HCT116 (cell line): ENCODE data around the gene TSPAN2. TPM values are rescaled to one million over a fixed set of nuclear protein-coding genes. Genes with fewer than 3 reads are reported as not detected.

Source experiments
- ATAC-seq: fragments of 200-7000 bp; cut with Tn5 transposase; 2 replicates; pipeline ENCODE4 v1.9.1; 2020; ENCODE audit warnings: mild to moderate bottlenecking, moderate library complexity
- BruUV-seq: library from RNA; stranded (reverse); fragments of 400-500 nt; replicated peaks from 2 replicates; lab custom pipeline; 2021; lab: Mats Ljungman, UMichigan
- CTCF ChIA-PET: fragments of 300-600 bp; sonication (Branson Sonifier 250); formaldehyde crosslinking; loops from one replicate; lab custom pipeline; 2021; ENCODE audit warnings: antibody characterized with exemption; lab: Charles Lee
- POLR2A ChIA-PET: fragments of 300-600, 350-600 bp; sonication (Branson Sonifier 250); formaldehyde crosslinking; loops from one replicate; lab custom pipeline; 2021; ENCODE audit warnings: antibody characterized with exemption; lab: Charles Lee
- RAD21 ChIA-PET, 2 experiments: fragments of 300-600 bp; sonication (Branson Sonifier 250); formaldehyde crosslinking; loops; one replicate each; lab custom pipeline; 2023; ENCODE audit warnings: low total read pairs in 2 of 2; ENCODE audit not compliant: uncharacterized antibody in 2 of 2, unreplicated experiment in 2 of 2, low non-redundant PET in 1 of 2; lab: Charles Lee
- DNase-seq: peaks from one replicate; pipeline ENCODE4 v3.0.0-alpha.2; 2010; ENCODE audit warnings: low read depth, low spot score
- H2AFZ ChIP-seq: fragments of 200-600 bp; shearing (Covaris generic), sonication (generic); 2 replicates; pipeline ENCODE4 v1.6.1; 2017; ENCODE audit warnings: low read depth, mixed run types, mixed read lengths, antibody characterized with exemption, low read length; ENCODE audit not compliant: poor library complexity, severe bottlenecking
- H3K27ac ChIP-seq: 2 replicates; pipeline ENCODE4 v1.5.1; 2012; ENCODE audit warnings: low read depth, low read length
- H3K27me3 ChIP-seq: fragments of 200-600 bp; sonication (generic); 2 replicates; pipeline ENCODE4 v1.6.1; 2016; ENCODE audit warnings: mixed run types, low read length, mixed read lengths; ENCODE audit not compliant: insufficient read depth
- H3K36me3 ChIP-seq, 2 experiments: fragments of 200-500 bp in 1 of 2; fragments of 200-600 bp in 1 of 2; sonication (Bioruptor generic) in 1 of 2; sonication (generic) in 1 of 2; 2 replicates each; pipeline versions ENCODE4 v1.5.1 to v1.6.1; 2014 to 2016; ENCODE audit warnings: low read length in 2 of 2, inconsistent platforms in 1 of 2, mixed read lengths in 1 of 2, mixed run types in 1 of 2; ENCODE audit not compliant: insufficient read depth in 2 of 2, control insufficient read depth in 1 of 2
- H3K4me1 ChIP-seq, 2 experiments: fragments of 200-600 bp in 1 of 2; sonication (generic) in 1 of 2; 2 replicates each; pipeline versions ENCODE4 v1.5.1 to v1.6.1; 2012 to 2017; ENCODE audit warnings: low read length in 2 of 2, inconsistent platforms in 1 of 2, mild to moderate bottlenecking in 1 of 2, mixed read lengths in 1 of 2, mixed run types in 1 of 2, moderate library complexity in 1 of 2; ENCODE audit not compliant: insufficient read depth in 2 of 2, control insufficient read depth in 1 of 2
- H3K4me2 ChIP-seq: fragments of 200-600 bp; sonication (generic); 2 replicates; pipeline ENCODE4 v1.6.1; 2017; ENCODE audit warnings: mixed run types, low read length, mixed read lengths
- H3K4me3 ChIP-seq, 2 experiments: fragments of 200-600 bp in 1 of 2; sonication (generic) in 1 of 2; replicated peaks in 1 of 2; 2 replicates each; pipeline ENCODE4 v1.5.1; 2011 to 2016; ENCODE audit warnings: low read length in 2 of 2, control low read depth in 1 of 2, low read depth in 1 of 2, mild to moderate bottlenecking in 1 of 2, mixed read lengths in 1 of 2, mixed run types in 1 of 2
- H3K79me2 ChIP-seq: fragments of 200-600 bp; sonication (generic); 2 replicates; pipeline ENCODE4 v1.6.1; 2017; ENCODE audit warnings: mild to moderate bottlenecking, mixed run types, low read length, moderate library complexity, mixed read lengths; ENCODE audit not compliant: insufficient read depth
- H3K9ac ChIP-seq: fragments of 200-600 bp; sonication (generic); 2 replicates; pipeline ENCODE4 v1.6.1; 2016; ENCODE audit warnings: low read length, mixed read lengths
- H3K9me2 ChIP-seq: fragments of 200-600 bp; sonication (generic), shearing (Covaris generic); 2 replicates; pipeline ENCODE4 v1.6.1; 2017; ENCODE audit warnings: mixed run types, mild to moderate bottlenecking, moderate library complexity; ENCODE audit not compliant: insufficient read depth
- H3K9me3 ChIP-seq, 2 experiments: fragments of 200-500 bp in 1 of 2; fragments of 200-600 bp in 1 of 2; sonication (Bioruptor generic) in 1 of 2; sonication (generic) in 1 of 2; 2 replicates each; pipeline ENCODE4 v1.6.1; 2014 to 2017; ENCODE audit warnings: low read length in 2 of 2, mixed read lengths in 2 of 2, inconsistent platforms in 1 of 2, low read depth in 1 of 2, mild to moderate bottlenecking in 1 of 2, mixed run types in 1 of 2, moderate library complexity in 1 of 2; ENCODE audit not compliant: control insufficient read depth in 1 of 2, insufficient read depth in 1 of 2
- H4K20me1 ChIP-seq: fragments of 200-600 bp; sonication (generic), shearing (Covaris generic); 2 replicates; pipeline ENCODE4 v1.6.1; 2017; ENCODE audit warnings: mixed run types, mild to moderate bottlenecking, moderate library complexity; ENCODE audit not compliant: insufficient read depth
- CBX3 ChIP-seq: IDR thresholded peaks from 2 replicates; pipeline ENCODE4 v1.6.1; 2012; ENCODE audit warnings: low read depth
- CEBPB ChIP-seq: IDR thresholded peaks from 2 replicates; pipeline ENCODE4 v1.6.1; 2012; ENCODE audit warnings: low read depth
- EGR1 ChIP-seq: IDR thresholded peaks from 2 replicates; pipeline ENCODE4 v1.6.1; 2012; ENCODE audit warnings: low read depth
- ELF1 ChIP-seq: IDR thresholded peaks from 2 replicates; pipeline ENCODE4 v1.6.1; 2012; ENCODE audit warnings: low read depth, borderline replicate concordance
- EZH2 ChIP-seq: fragments of 200-600 bp; sonication (generic); IDR thresholded peaks from 2 replicates; pipeline ENCODE4 v1.6.1; 2017; ENCODE audit warnings: antibody characterized with exemption, mixed run types
- FOSL1 ChIP-seq: IDR thresholded peaks from 2 replicates; pipeline ENCODE4 v1.6.1; 2012; ENCODE audit warnings: low read depth
- POLR2AphosphoS5 ChIP-seq: IDR thresholded peaks from 2 replicates; pipeline ENCODE4 v1.6.1; 2011; ENCODE audit warnings: mild to moderate bottlenecking, low read depth, low read length, moderate library complexity
- RAD21 ChIP-seq: IDR thresholded peaks from 2 replicates; pipeline ENCODE4 v1.6.1; 2012; ENCODE audit warnings: low read depth, mild to moderate bottlenecking
- SIN3A ChIP-seq: IDR thresholded peaks from 2 replicates; pipeline ENCODE4 v1.6.1; 2012; ENCODE audit warnings: low read depth
- SP1 ChIP-seq: IDR thresholded peaks from 2 replicates; pipeline ENCODE4 v1.6.1; 2012; ENCODE audit warnings: low read depth
- SRF ChIP-seq: IDR thresholded peaks from 2 replicates; pipeline ENCODE4 v1.6.1; 2012; ENCODE audit warnings: low read depth
- YY1 ChIP-seq: IDR thresholded peaks from 2 replicates; pipeline ENCODE4 v1.6.1; 2011; ENCODE audit warnings: low read length, low read depth, moderate library complexity, mild to moderate bottlenecking; ENCODE audit not compliant: insufficient replicate concordance; ENCODE audit errors: extremely low read depth
- ZFX ChIP-seq: fragments of 450-650 bp; IDR thresholded peaks from 2 replicates; pipeline ENCODE4 v1.6.1; 2017
- ZNF274 ChIP-seq: fragments of 200-500 bp; sonication (Bioruptor generic); IDR thresholded peaks from 2 replicates; pipeline ENCODE4 v1.6.1; 2014; ENCODE audit warnings: mild to moderate bottlenecking, low read depth, low read length, inconsistent platforms
- intact Hi-C: fragments of 100-400 bp; cut with micrococcal nuclease; formaldehyde crosslinking; loops from 2 replicates; pipeline ENCODE4 v1.10.0; 2022
- total RNA-seq: library from RNA; stranded (reverse); gene quantifications from one replicate; pipeline ENCODE4 v1.2.1, GENCODE V29; 2021; ENCODE audit not compliant: unreplicated experiment
- TF ChIP-seq, protein P1 (sequence below): IDR thresholded peaks from 2 replicates; pipeline ENCODE4 v1.6.1; 2012; ENCODE audit warnings: low read depth
- TF ChIP-seq, protein P2 (sequence below): IDR thresholded peaks from 2 replicates; pipeline ENCODE4 v1.6.1; 2011; ENCODE audit warnings: mild to moderate bottlenecking, low read length, moderate library complexity; ENCODE audit not compliant: insufficient replicate concordance; ENCODE audit errors: extremely low read depth
- TF ChIP-seq, protein P3 (sequence below): IDR thresholded peaks from 2 replicates; pipeline ENCODE4 v1.6.1; 2012
- TF ChIP-seq, protein P4 (sequence below), 3 experiments: fragments of 200-600 bp in 1 of 3; sonication (generic) in 1 of 3; IDR thresholded peaks in 2 of 3; conservative IDR thresholded peaks in 1 of 3; 2 replicates each; pipeline ENCODE4 v1.5.1; 2012 to 2017; ENCODE audit warnings: low read depth in 2 of 3, low read length in 2 of 3, antibody characterized with exemption in 1 of 3, borderline replicate concordance in 1 of 3, control low read depth in 1 of 3, mild to moderate bottlenecking in 1 of 3, mixed read lengths in 1 of 3, mixed run types in 1 of 3, moderate library complexity in 1 of 3; ENCODE audit not compliant: insufficient read depth in 1 of 3

TSPAN2 gene
- total RNA-seq, 1 experiment from 2014 or later = 0.98 TPM

DNA sequence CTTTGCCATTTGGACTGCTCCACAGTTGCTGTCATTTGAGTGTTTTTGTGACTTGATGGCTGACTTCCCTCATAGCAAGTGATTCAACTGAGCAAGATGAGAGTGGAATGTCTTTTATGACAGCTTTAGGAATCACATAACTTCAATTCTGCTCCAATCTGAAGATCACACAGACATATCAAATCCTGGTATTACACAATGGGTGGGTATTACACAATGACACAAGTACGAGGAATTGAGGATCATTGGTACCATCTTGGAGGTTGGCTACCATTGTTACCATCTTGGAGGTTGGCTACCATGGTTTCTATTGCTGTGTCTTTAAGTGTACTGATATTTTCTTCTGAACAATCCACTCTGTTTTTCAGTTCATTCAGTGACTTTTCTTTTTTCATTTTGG lies 68.2 kb downstream of the TSPAN2 start:
- POLR2A ChIA-PET = no interaction called here
- Histone ChIP-seq H3K79me2 (no peaks in the 10 kb centered on the region), H3K9me3 (no peaks in the 10 kb centered on the region), H3K36me3 (no peaks in the 10 kb centered on the region), H3K4me3 (no peak overlapping the region), H3K27me3 (no peaks in the 10 kb centered on the region), H3K9me2 (no peaks in the 10 kb centered on the region), H3K9ac (no peak overlapping the region), H3K27ac (no peak overlapping the region), H2AFZ (no peak overlapping the region), H3K4me2 (no peak overlapping the region), H4K20me1 (no peaks in the 10 kb centered on the region), H3K4me1 (no peaks in the 10 kb centered on the region)
- TF ChIP-seq EGR1 = no peak
- no peak for TF ChIP-seq RAD21
- no peak for TF ChIP-seq CBX3
- no peak for TF ChIP-seq ELF1
- no peak for TF ChIP-seq ZNF274
- no peak for TF ChIP-seq ZFX
- TF ChIP-seq EZH2 = no peak
- no peak for TF ChIP-seq POLR2AphosphoS5
- TF ChIP-seq SP1 = no peak
- TF ChIP-seq FOSL1 = no peak
- TF ChIP-seq, protein P1, sequence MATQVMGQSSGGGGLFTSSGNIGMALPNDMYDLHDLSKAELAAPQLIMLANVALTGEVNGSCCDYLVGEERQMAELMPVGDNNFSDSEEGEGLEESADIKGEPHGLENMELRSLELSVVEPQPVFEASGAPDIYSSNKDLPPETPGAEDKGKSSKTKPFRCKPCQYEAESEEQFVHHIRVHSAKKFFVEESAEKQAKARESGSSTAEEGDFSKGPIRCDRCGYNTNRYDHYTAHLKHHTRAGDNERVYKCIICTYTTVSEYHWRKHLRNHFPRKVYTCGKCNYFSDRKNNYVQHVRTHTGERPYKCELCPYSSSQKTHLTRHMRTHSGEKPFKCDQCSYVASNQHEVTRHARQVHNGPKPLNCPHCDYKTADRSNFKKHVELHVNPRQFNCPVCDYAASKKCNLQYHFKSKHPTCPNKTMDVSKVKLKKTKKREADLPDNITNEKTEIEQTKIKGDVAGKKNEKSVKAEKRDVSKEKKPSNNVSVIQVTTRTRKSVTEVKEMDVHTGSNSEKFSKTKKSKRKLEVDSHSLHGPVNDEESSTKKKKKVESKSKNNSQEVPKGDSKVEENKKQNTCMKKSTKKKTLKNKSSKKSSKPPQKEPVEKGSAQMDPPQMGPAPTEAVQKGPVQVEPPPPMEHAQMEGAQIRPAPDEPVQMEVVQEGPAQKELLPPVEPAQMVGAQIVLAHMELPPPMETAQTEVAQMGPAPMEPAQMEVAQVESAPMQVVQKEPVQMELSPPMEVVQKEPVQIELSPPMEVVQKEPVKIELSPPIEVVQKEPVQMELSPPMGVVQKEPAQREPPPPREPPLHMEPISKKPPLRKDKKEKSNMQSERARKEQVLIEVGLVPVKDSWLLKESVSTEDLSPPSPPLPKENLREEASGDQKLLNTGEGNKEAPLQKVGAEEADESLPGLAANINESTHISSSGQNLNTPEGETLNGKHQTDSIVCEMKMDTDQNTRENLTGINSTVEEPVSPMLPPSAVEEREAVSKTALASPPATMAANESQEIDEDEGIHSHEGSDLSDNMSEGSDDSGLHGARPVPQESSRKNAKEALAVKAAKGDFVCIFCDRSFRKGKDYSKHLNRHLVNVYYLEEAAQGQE = no peak
- no peak for TF ChIP-seq SIN3A
- TF ChIP-seq, protein P2, sequence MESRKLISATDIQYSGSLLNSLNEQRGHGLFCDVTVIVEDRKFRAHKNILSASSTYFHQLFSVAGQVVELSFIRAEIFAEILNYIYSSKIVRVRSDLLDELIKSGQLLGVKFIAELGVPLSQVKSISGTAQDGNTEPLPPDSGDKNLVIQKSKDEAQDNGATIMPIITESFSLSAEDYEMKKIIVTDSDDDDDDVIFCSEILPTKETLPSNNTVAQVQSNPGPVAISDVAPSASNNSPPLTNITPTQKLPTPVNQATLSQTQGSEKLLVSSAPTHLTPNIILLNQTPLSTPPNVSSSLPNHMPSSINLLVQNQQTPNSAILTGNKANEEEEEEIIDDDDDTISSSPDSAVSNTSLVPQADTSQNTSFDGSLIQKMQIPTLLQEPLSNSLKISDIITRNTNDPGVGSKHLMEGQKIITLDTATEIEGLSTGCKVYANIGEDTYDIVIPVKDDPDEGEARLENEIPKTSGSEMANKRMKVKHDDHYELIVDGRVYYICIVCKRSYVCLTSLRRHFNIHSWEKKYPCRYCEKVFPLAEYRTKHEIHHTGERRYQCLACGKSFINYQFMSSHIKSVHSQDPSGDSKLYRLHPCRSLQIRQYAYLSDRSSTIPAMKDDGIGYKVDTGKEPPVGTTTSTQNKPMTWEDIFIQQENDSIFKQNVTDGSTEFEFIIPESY = no peak
- TF ChIP-seq, protein P3, sequence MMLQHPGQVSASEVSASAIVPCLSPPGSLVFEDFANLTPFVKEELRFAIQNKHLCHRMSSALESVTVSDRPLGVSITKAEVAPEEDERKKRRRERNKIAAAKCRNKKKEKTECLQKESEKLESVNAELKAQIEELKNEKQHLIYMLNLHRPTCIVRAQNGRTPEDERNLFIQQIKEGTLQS = no peak
- TF ChIP-seq CEBPB = no peak
- TF ChIP-seq YY1 = no peak
- no peak for TF ChIP-seq SRF
- TF ChIP-seq, protein P4, sequence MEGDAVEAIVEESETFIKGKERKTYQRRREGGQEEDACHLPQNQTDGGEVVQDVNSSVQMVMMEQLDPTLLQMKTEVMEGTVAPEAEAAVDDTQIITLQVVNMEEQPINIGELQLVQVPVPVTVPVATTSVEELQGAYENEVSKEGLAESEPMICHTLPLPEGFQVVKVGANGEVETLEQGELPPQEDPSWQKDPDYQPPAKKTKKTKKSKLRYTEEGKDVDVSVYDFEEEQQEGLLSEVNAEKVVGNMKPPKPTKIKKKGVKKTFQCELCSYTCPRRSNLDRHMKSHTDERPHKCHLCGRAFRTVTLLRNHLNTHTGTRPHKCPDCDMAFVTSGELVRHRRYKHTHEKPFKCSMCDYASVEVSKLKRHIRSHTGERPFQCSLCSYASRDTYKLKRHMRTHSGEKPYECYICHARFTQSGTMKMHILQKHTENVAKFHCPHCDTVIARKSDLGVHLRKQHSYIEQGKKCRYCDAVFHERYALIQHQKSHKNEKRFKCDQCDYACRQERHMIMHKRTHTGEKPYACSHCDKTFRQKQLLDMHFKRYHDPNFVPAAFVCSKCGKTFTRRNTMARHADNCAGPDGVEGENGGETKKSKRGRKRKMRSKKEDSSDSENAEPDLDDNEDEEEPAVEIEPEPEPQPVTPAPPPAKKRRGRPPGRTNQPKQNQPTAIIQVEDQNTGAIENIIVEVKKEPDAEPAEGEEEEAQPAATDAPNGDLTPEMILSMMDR (IDR thresholded peaks at IDR 0.05 in 2 of 3, conservative IDR thresholded peaks at IDR 0.05 in 1 of 3; ENCODE audit: borderline replicate concordance in 1 of 3, insufficient read depth in 1 of 3, low read depth in 2 of 3, low read length in 2 of 3) = no peak
- intact Hi-C loops = no loop called here
- RAD21 ChIA-PET = no interaction called here
- DNase-seq (no peak), ATAC-seq (no peak)
- no TSS peak for BruUV-seq
- CTCF ChIA-PET = no interaction called here
